ENCODE data around the gene SFT2D3.

SFT2D3 gene

DNA sequence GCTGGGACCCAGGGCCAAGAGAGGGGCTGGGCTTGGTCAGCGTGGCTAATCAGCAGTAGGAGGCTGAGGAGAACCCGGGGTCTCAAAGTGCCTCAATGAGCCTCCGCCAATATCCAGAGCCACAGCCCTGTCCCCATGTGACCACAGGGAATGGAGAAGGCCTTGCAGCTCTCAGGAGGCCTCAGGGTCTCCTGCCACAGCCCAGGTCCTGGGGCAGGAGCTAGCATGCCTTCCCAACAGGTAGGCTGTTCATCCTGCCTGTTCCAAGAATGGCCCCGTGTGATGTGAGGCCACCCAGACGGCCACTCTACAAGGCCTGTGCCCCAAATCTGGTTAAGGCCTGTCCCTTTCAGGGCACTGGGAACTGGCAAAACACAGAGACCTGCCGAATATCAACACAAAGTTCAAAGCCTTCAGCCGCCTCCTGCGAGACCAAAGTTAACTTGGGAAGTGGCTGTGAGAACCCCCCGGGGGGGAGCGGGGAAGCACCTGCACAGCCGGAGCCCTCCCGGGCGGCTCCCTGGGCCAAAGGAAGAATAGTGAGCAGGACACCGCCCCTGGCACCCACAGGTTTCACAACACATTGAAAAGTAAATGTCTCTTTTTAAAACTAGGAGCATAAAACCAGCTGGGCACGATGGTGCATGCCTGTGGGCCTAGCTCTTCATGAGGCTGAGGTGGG lies 21.5 kb upstream of the SFT2D3 start:
- TF ChIP-seq, protein P1, sequence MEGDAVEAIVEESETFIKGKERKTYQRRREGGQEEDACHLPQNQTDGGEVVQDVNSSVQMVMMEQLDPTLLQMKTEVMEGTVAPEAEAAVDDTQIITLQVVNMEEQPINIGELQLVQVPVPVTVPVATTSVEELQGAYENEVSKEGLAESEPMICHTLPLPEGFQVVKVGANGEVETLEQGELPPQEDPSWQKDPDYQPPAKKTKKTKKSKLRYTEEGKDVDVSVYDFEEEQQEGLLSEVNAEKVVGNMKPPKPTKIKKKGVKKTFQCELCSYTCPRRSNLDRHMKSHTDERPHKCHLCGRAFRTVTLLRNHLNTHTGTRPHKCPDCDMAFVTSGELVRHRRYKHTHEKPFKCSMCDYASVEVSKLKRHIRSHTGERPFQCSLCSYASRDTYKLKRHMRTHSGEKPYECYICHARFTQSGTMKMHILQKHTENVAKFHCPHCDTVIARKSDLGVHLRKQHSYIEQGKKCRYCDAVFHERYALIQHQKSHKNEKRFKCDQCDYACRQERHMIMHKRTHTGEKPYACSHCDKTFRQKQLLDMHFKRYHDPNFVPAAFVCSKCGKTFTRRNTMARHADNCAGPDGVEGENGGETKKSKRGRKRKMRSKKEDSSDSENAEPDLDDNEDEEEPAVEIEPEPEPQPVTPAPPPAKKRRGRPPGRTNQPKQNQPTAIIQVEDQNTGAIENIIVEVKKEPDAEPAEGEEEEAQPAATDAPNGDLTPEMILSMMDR (IDR thresholded peaks at IDR 0.05; ENCODE audit: low read depth, low read length) = no peak

DNA sequence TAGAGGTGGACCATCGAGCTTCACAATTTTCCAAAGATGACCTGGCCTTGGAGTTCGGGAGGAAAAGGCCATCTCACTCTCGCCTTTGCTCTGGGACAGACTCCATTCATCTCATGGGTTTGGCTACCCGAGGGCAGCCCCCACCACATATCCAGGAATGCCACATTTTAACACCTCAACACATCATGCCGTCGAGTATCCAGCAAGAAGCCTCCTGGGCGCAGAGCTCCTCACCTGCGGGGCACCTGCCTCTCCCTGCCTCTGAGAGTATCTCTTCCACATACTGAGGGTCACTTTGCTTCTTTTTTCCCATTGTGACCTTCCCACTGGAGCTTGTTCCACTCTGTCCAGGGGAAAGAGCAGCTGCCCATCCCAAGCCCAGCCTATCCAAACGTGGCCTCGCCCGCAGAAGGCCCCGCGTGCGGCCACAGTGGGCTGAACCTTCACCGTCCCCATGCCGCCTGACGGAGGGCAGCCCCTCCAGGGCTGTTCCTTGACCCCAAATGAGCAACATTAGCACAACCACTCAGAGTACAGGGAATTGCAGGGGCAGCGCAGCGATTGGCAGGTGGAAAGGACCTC lies 20.5 kb upstream of the SFT2D3 start:
- TF ChIP-seq, protein P1 (IDR thresholded peaks at IDR 0.05; ENCODE audit: low read depth, low read length) = no peak

More for the DNA sequence above, 21.5 kb upstream of the SFT2D3 start:
- DNase-seq (ENCODE audit: extremely low read depth, low read depth) = no peak

DNA sequence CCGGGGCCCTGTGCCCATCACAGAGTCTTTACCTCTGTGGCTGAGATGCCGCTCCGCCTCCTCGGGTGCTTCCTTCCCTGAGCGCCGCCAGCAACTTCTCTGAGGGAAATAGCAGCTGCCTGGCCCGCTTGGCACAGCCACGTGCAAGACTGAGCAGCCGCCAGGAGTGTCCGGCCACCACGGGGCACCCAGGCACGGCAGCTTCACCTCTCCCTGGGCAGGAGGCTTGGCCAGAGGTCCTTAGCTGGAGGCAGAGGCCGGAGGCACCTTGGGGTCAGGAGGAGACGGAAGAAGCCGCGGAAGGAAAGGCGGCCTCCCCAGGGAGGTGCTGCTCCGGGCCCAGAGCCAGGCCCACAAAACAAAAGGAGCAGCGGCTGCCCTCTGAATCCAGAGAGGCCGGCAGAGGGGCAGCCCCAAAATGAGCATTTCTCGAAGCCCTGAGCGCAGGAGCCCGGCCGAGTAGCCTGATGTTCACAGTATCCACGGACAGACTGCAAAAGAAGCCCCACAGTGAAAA lies 20.0 kb upstream of the SFT2D3 start:
- no peak for DNase-seq (ENCODE audit: extremely low read depth, low read depth)
- TF ChIP-seq, protein P1 (IDR thresholded peaks at IDR 0.05; ENCODE audit: low read depth, low read length) = no peak

More for the DNA sequence above, 20.5 kb upstream of the SFT2D3 start:
- no peak for DNase-seq (ENCODE audit: extremely low read depth, low read depth)

DNA sequence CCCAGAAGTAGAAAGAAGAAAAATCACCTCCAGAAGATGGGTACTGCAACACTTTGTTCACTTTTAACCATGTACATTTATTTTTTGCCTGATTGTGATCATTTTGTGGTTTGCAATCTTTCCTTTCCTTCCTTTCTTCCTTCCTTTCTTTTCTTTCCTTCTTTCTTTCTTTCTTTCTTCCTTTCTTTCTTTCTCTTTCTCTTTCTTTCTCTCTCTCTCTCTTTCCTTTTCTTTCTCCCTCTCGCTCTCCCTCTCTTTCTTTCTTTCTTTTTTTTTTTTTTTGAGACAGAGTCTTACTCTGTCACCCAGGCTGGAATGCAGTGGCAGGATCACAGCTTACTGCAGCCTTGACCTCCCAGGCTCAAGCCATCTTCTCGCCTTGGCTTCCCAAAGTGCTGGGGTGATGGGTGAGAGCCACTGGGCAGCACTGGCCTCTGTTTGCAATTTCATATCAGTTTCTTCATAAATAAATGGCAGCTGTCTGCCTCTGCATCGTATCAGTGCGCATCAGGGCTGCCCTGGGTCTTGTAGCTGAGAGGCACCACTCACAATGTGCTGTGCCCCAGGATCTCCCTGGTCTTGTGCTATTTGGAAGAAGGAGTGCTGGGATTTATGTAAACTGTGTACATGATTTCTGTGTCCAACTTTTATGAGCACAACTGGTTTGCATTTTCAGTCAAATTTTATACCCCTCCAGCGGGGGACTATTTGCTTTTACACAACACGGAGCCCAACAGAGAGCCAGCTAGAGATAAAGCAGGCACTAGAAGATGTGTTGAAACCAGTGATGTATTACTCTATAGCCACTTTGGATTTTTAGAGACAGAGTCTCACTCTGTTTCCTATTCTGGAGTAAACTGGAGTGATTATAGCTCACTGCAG lies 19.1 kb upstream of the SFT2D3 start:
- TF ChIP-seq, protein P1 (IDR thresholded peaks at IDR 0.05; ENCODE audit: low read depth, low read length) = no peak
- DNase-seq (ENCODE audit: extremely low read depth, low read depth) = no peak

DNA sequence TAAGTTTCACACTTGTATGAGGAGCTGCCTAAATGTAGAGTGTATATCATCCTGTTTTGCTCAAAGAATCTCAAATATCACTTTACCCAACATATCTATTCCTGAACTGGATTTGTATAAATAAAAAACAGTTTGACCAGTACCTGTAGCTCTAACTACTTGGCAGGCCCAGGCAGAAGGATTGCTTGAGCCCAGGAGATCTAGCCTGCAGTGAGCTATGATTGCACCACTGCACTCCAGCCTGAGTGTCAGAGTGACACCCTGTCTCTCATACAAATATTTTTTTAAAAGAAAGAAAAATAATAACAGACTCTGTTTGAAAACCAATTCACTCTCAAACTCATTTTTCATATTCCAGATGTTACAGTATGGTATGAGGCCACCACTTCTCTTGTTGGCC lies 18.2 kb upstream of the SFT2D3 start:
- no peak for DNase-seq (ENCODE audit: extremely low read depth, low read depth)
- TF ChIP-seq, protein P1 (IDR thresholded peaks at IDR 0.05; ENCODE audit: low read depth, low read length) = no peak

DNA sequence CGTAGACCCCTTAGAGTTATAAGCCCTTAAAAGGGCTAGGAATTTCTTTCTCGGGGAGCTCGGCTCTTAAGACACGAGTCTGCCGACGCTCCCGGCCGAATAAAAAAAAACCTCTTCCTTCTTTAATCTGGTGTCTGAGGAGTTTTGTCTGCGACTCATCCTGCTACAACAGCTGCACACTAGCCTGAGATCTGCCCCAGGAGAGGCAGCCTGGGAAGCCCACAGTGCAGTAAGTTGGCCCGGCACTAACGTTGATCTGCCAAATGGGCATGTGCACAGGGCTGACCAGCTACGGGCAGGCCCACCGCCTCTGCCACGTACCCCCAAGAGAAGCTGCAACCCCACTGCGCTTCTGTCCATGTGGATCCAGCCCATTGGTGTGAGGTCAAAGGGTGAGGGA lies 17.5 kb upstream of the SFT2D3 start:
- no peak for DNase-seq (ENCODE audit: extremely low read depth, low read depth)
- TF ChIP-seq, protein P1 (IDR thresholded peaks at IDR 0.05; ENCODE audit: low read depth, low read length) = no peak
